ENCODE results near the gene HLTF.

The HLTF gene

DNA sequence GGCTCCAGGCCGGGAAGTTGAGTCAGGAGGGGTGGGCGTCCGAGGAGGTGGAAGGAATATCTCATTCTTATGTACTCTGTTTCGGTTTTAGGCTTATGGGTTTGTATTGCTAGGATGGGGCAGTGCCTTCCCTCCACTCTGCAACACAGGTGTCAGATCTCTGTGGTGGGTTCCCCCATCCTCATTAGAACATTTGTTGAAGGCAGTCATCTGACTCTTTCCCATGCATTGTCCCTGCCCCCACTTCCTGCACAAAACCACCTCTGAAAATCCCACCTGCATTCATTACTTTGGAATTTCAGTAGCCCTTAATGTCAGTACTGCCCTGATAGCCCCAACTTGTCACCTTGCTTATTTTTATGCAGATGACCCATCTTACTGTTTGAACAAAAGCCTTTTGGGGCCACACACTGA lies 65.5 kb downstream of the HLTF start:
- no peak for DNase-seq (ENCODE audit: low read depth)
- TF ChIP-seq, protein P1, sequence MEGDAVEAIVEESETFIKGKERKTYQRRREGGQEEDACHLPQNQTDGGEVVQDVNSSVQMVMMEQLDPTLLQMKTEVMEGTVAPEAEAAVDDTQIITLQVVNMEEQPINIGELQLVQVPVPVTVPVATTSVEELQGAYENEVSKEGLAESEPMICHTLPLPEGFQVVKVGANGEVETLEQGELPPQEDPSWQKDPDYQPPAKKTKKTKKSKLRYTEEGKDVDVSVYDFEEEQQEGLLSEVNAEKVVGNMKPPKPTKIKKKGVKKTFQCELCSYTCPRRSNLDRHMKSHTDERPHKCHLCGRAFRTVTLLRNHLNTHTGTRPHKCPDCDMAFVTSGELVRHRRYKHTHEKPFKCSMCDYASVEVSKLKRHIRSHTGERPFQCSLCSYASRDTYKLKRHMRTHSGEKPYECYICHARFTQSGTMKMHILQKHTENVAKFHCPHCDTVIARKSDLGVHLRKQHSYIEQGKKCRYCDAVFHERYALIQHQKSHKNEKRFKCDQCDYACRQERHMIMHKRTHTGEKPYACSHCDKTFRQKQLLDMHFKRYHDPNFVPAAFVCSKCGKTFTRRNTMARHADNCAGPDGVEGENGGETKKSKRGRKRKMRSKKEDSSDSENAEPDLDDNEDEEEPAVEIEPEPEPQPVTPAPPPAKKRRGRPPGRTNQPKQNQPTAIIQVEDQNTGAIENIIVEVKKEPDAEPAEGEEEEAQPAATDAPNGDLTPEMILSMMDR (IDR thresholded peaks at IDR 0.05; ENCODE audit: insufficient read depth, low read depth, low read length, missing control alignments) = no peak
- H3K4me3 ChIP-seq (ENCODE audit: low read depth, low read length) = no peak overlapping the region

DNA sequence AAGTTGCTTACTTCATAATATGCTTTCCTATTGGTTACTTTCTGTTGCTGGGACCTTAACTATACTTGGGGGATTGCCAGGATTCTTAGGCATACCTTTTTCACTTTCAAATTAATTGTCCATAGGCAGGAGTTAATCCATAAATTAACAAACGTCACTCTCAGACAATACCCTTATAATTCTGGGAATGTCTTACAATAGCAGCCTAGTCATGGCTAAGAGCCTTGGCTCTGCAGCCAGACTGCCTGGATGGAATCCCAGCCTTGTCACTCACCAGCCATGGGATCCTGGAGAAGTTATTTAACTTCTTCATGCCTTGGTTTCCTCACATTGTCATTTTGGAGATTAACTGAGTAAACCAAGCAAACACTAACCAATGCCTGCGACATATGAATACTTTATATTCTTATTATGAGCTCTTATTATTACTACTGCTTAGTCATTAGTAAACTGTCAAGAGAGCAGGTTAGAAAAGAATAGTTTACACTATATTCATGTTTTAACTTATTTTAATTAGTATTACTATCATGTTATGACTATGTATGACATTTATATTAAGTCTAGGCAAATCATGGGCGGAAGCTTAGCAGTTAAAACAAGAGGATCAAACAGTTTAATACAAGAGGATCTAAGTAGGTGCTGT lies 66.0 kb downstream of the HLTF start:
- TF ChIP-seq, protein P1 (IDR thresholded peaks at IDR 0.05; ENCODE audit: insufficient read depth, low read depth, low read length, missing control alignments) = no peak
- DNase-seq (ENCODE audit: low read depth) = no peak
- H3K4me3 ChIP-seq (ENCODE audit: low read depth, low read length) = no peak overlapping the region

DNA sequence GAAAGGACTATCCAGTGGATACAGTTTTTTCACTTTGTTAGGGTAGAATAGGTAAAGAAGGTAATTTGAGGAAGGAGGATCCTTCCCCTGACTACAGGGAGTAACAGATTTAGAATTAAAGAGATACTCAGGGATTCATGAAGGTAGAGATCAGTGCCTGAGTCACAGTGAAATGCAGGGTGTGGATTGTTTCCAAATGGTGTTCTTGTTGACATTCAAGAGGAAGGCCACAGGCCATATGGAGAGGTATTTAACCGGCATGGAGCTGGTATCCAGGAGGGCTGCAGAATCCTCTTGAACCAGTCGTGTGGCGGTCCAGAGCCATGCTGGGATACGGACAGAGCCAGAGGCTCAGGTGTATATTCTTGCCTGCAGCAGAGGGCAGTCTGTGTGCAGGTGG lies 66.8 kb downstream of the HLTF start:
- DNase-seq (ENCODE audit: low read depth) = no peak
- TF ChIP-seq, protein P1 (IDR thresholded peaks at IDR 0.05; ENCODE audit: insufficient read depth, low read depth, low read length, missing control alignments) = no peak
- no peak overlapping the region for H3K4me3 ChIP-seq (ENCODE audit: low read depth, low read length)

DNA sequence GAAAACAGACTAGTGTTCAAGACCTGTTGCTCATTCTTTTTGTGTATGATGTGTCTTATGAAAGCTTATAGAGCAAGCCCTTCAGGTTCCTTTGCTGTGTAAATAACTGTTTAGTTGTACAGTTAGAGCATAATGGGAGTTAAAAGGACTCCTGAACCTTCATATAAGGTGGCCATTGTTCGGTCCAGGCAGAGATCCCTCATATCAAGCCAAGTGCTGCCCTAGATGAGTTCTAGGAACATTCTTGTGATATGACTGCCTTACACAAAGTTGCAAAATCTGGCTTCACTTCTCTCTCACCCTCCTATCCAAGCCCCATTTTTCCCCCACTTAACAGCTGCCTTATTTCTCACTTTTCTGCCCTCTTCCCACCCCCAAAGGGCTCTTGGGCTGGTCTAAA lies 68.1 kb downstream of the HLTF start:
- DNase-seq (ENCODE audit: low read depth) = no peak
- TF ChIP-seq, protein P1 (IDR thresholded peaks at IDR 0.05; ENCODE audit: insufficient read depth, low read depth, low read length, missing control alignments) = no peak

DNA sequence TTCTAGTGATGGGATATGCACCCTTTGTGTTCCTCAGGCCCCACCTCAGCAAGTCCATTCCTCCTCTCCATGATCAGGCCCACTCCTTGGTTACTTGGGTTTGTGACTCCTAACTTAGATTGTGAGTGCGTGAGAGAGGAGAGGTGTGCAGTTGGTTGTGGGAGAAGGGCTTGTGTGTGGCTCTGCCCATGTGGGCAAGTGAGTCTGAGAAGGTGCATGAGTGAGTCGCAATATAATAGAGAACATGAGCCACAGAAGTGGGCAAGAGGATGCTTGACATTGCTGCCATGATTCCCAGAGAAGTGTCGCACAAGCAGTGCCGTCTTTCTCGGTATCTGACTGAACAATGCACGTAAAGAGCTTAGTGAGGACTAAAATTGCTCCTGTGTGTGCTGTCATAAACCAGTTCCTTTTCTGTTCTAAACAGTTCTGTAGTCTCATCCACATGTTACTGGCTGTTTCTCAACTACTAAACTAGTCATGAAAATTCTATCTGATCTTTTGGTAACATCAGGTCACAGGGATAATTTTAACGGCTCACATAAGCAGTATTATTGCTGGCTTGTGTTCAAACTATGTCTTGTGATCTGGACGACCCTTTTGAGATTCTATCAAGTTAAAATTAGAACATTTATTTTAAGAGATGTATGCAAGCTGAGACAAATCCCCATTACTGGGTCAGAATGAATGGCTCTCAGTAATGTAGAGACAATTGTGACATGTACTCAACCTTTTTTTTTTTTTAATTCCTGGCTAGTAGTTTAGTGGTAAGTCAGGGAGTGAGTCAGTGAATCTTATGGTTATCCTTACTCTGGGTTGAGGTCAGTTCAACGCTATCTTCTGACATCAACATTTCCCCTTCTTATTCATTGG lies 69.4 kb downstream of the HLTF start:
- TF ChIP-seq, protein P1 (IDR thresholded peaks at IDR 0.05; ENCODE audit: insufficient read depth, low read depth, low read length, missing control alignments) = no peak
- no peak for DNase-seq (ENCODE audit: low read depth)
- H3K4me3 ChIP-seq (ENCODE audit: low read depth, low read length) = no peak overlapping the region

More for the DNA sequence above, 68.1 kb downstream of the HLTF start:
- no peak overlapping the region for H3K4me3 ChIP-seq (ENCODE audit: low read depth, low read length)

DNA sequence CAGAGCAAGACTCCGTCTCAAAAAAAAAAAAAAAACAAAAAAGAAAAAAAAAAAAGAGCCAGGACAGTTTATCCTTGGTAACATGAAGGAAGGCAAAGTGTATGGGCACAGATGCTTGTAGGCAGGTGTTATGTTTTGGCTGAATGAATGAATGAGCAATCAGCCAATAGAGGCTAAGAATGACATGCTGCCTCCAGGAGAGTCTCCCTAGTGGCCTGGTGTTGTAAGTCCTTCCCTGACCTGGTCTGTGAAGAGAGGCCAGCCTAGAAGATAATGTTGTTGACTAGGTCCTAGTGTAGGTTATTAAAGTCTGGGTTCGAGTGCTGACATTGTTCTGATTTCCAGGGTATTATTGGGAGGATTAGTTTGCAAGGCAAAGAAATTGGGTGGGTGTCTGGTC lies 70.1 kb downstream of the HLTF start:
- H3K4me3 ChIP-seq (ENCODE audit: low read depth, low read length) = no peak overlapping the region
- TF ChIP-seq, protein P1 (IDR thresholded peaks at IDR 0.05; ENCODE audit: insufficient read depth, low read depth, low read length, missing control alignments) = no peak
- no peak for DNase-seq (ENCODE audit: low read depth)

Data from GM12865 (cell line).